GM18951 (cell line): Measurements from ENCODE around the gene SYTL1.

Experiments used
- POLR2A ChIP-seq: IDR thresholded peaks from 4 replicates; pipeline ENCODE4 v1.6.1; 2011; ENCODE audit warnings: mild to moderate bottlenecking; ENCODE audit not compliant: insufficient read length, insufficient read depth; ENCODE audit errors: extremely low read depth
- in situ Hi-C: fragments of 300-500 bp; cut with MboI; formaldehyde crosslinking; loops from one replicate; pipeline ENCODE4 v1.12.0; 2022; ENCODE audit warnings: low sequenced_read_pairs, mixed read lengths, inconsistent platforms; ENCODE audit not compliant: unreplicated experiment

Gene SYTL1

DNA sequence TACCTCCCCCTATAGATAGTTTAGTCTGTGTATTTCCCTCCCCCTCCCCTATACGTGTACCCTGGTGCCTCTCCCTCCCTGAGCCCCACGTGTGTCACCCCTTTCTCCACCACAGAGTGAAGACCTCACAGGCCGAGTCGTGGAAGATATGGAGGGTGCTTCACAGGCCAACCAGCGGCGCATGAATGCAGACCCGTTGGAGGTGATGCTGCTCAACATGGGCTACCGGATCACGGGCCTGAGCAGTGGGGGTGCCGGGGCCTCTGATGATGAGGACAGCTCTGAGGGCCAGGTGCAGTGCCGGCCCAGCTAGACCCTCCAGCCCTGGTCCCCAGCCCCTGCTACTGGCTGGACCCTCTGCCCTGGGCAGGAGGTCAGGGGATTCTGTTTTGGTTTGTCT lies 35.8 kb upstream of the SYTL1 start:
- no peak for TF ChIP-seq POLR2A
- in situ Hi-C loops = no loop called here

DNA sequence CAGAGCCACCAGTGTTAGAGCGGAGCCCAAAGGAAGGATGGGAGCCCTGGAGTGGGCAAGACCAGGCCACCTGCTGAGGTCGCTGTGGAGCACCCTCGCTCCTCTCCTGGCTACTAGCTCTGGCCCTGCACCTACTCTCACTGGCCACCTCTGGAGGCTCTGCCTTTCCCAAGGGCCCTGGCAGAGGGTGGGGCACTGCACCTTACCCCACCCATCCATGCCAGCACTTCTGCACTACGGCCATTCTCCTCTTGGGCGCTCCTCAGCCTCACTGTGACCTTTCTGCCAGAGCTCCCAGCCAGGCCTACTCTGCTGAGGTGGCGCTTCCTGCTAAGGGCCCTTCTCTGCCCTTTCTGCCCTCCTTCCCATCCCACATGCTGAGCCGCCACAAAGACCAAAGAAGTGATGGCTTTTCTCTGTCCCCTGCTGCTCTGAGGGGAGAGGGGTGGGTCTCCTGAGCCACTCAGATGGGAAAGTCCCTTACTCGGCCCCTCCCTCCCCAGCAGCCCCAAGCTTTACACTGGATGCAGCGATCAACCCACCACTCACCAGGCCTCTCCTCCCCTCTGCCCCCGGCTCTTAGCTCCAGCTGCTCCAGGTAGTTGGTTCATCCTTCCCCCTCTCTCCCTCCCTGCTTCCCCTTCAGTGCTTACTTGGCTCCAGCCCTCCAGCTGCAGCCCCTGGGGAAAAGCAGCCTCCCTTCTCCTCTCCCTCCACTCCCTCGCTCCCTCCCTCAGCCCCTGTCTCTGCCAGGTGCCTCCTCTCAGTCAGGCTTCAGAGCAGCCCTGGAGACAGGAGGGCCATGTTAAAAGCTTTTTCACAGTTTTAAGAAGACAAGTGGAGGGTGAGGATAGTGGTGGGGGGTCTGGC lies 34.7 kb upstream of the SYTL1 start:
- in situ Hi-C loops = no loop called here
- no peak for TF ChIP-seq POLR2A

DNA sequence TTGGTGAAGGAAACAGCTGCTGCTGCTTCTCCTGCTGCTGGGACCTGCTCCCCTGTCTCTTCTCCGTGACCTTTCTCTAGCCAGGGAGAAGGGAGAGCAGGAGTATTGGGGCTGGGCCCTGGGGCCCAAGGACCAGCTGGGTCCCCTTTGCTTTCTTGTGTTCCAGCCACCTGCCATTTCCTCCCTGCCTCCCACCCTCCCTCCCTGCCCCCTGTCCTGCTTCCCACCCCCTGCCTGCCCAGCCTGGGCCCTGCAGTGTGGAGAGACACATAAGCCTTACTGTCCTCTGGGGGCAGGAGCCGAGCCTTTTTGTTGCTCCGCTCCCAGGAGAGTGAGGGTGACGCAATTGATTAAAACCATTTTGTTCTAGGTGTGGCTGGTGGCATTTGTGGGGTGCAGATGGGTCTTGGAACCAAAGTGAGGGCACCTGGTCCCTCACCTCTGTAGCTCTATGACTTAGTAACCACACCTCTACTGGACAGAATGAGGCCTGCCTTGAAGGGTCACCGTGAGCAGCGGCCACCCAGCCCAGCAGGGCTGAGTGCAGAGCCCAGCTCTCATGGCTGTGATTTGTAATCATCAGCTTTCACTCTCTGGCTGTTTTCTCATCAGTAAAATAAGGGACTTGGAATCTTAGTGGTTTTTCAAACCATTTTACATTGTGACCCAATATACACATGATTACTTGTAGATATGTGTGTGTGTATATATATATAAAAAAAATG lies 33.8 kb upstream of the SYTL1 start:
- in situ Hi-C loops = no loop called here
- no peak for TF ChIP-seq POLR2A

DNA sequence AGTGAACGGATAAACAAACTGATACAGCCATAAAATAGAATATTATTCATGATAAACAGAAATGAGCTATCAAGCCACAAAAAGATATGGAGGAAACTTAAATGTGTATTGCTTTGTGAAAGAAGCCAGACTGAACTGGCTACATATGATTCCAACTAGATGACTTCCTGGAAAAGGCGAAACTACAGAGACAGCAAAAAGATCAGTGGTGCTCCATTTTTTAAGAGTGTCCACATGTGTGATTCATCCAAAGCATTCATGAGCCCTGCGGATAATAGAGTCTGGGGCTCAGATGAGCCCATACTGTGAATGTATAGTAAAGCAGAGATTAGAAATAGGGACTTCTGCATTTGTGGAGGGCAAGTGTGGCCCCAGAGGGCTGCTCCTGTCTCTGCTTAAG lies 27.7 kb upstream of the SYTL1 start:
- in situ Hi-C loops = no loop called here
- TF ChIP-seq POLR2A = no peak

DNA sequence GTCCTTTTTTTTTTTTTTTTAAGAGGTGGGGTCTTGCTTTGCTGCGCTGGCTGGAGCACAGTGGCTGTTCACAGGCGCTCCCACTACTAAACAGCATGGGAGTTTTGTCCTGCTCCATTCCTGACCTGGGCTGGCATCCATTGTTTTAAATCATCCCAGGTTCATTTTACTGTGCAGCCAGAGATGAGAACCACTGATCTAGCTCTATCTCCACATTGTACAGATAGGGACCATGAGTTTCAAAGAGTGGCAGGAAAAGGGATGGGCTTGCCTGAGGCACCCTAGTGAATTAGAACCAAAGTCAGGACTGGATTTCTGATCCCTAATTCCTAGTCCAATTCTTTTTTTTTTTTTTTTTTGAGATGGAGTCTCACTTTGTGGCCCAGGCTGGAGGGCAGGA lies 27.1 kb upstream of the SYTL1 start:
- in situ Hi-C loops = no loop called here
- TF ChIP-seq POLR2A = no peak

DNA sequence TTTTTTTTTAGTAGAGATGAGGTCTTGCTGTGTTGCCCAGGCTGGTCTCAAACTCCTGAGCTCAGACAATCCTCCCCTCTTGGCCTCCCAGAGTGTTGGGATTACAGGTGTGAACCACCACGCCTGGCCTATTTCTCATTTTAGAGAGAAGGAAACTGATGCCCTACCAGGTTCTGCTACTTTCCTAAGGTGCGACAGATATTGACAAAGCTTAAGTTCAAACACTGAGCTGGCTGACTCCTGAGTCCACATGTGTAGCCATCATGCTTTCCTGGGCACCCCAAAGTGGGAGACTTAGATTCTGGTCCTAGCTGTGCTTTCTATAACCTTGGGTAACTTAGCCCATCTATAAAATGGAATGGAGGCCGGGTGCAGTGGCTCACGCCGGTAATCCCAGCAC lies 25.0 kb upstream of the SYTL1 start:
- in situ Hi-C loops = no loop called here
- no peak for TF ChIP-seq POLR2A

DNA sequence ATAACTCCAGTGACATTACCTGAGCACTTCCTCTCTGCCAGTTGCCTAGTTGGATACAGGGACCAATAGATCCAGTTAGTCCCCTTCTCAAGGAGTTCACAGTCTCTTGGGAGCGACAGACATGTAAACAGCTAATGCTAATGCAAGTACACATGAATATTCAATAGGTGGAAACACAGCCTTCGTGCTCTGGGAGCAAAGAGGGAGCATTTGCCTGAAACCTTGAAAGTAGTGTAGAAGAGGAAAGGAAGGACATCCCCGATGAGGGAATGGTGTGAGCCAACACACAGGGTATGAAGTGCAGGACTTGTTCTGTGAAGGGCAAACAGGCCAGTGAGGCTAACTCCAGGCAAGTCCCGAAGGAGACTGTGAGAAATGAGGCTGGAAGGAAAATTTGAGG lies 23.7 kb upstream of the SYTL1 start:
- TF ChIP-seq POLR2A = no peak
- in situ Hi-C loops = no loop called here

DNA sequence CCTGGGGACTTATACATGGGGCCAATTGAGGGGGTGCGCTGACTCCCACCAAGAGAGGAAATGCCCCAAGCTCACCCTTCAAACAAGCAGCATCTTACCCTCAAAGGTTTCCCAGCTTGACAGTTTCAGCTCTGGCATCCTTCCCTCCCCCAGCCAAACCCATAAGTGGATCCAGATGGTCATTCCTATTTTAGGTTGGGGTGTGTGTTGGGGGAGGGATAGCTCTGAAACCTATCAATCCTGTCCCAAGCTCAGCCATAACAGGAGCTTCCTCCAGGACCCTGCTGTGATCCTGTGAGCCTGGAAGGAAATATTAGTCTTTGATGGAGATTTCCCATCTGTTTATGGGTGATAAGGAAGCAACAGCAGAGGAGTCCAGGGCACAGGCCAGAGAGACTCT lies 23.2 kb upstream of the SYTL1 start:
- in situ Hi-C loops = no loop called here
- TF ChIP-seq POLR2A = no peak

DNA sequence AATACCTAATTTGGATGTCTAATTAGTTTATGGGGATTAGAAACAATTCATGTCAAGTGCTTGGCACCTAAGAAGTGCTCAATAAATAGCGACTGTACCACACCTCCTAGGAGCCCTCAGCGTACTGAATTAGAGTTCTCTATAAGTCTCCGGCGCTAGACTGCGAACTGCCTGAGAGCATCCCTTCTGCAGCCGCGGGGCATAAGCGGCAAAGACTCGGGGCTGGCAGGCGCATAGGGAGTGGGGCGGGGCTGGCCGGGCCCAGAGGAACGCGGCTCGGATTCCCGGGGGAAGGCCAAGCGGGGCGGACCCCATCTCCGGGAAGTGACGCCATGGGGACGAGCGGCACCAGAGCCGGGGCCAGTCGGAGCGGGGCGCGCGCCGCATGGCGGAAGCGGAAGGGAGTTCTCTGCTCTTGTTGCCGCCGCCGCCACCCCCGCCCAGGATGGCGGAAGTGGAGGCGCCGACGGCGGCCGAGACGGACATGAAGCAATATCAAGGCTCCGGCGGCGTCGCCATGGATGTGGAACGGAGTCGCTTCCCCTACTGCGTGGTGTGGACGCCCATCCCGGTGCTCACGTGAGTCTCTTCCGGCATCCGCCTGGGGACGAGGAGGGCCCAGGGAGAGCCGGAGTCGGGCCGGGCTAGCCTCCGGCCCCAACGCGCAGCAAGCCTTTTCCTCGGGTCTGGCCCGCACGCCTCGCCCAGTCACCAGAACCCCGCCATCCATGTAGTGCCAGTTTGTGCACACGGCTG lies 19.8 kb upstream of the SYTL1 start, which contains the start of gene TMEM222:
TSS of gene TMEM222 (plus strand) at position 351 of the 756 bp plus-strand sequence. CDS start at position 386, 35 bp downstream.
- peak; percentile 89 for TF ChIP-seq POLR2A
- in situ Hi-C loops = no loop called here

DNA sequence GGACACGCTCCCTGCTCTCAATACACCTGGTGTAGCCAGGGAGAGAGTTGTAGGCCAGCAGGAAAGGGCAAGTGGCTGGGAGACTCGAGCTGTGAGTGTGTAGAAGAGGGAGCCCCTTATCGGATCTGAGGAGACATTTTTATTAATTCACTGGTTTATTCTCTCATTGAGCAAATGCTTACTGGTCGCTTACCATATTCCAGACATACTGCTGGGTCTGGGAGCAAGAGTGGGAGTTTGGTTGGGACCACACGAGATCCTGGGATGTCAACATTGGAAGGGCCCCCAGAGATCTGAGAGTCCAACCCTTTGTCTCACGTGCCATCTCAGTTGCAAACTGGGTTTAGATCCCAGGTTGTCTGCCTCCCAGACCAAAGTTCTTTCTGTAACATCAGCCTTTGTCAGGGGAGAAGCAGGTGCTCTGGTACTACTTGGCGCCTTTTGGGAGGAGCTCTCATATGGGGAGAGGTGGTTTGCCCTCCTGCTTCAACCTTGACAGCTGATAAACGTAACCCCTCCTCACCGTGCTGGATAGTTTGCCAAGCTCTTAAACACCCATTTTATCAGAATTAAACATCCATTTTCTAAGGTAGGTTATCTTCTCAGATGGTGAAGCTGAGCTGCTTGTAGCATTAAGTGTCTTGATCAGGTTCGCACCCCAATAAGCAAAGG lies 19.1 kb upstream of the SYTL1 start:
- in situ Hi-C loops = no loop called here
- no peak for TF ChIP-seq POLR2A

DNA sequence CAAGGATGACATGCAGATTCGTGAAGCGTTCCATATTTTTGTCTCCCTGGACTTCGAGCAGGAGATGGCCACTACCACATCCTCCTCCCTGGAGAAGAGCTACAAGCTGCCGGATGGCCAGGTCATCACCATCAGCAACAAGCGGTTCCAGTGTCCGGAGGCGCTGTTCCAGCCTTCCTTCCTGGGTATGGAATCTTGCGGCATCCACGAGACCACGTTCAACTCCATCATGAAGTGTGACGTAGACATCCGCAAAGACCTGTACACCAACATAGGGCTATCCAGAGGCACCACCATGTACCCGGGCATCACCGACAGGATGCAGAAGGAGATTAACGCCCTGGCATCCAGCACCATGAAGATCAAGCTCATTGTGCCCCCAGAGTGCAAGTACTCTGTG lies 16.5 kb upstream of the SYTL1 start:
- no peak for TF ChIP-seq POLR2A

DNA sequence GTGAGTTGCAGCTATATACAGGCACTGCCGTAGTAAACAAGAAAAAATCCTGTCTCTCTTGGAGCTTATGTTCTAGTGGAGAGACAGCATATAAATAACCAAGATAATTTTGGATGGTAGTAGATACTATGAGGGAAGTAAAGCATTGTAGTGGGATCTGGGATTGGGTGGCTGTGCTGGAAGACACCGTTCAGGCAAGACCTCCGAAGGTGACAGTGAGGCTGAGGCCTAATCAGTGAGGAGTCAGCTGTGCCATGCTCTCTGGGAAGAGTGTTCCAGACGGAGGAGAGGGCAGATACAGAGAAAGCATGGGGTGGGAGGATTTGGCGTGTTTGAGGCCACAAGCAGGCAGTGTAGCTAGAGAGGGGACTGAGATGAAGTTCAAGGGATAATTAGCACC lies 13.9 kb upstream of the SYTL1 start:
- TF ChIP-seq POLR2A = no peak
- in situ Hi-C loops = no loop called here

More for the DNA sequence above, 16.5 kb upstream of the SYTL1 start:
- in situ Hi-C loops = no loop called here

DNA sequence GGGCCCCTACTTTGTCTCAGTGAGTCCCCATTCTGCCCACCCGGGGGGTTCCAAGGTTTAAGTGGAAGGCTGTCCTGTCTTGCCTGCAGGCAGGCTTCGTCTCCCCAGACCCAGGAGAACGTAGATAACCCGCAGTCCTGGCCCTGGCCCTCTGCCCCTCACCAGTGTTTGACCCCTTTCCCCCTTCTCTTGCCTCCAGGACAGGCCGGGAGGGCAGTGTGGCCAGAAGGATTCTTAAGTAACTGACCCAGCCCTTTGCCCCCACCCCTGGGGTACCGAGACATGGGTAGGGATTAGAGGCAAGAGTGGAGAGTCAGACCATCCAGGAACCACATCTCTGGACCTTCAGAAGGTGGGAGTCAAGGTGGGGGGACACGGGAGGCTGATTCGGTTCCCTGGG lies 11.0 kb upstream of the SYTL1 start:
- in situ Hi-C loops = no loop called here
- TF ChIP-seq POLR2A = no peak
